ENCODE data around the gene PLCL1. TPM values are rescaled to one million over a fixed set of nuclear protein-coding genes. Genes with fewer than 3 reads are reported as not detected.

The PLCL1 gene
- total RNA-seq, 1 experiment from 2014 or later = 1.6 TPM

DNA sequence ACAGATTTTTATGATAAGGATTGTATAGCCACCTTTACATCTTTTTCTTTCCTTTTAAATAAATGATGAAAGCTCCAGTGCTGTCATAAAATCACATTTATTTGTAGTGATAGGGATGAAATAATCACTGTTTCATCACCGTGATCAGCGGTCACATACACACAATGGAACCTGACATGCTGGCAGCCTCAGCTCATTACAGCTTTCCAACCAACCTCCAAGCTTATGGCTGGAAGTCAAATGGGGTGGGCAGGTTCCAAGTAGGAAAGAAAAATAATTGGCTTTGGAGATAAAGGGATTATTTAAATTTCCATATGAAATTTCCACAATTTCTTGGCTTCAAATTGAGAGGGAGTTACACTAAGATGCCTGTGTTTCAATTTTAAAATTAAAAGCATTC, 251.3 kb downstream of the PLCL1 start:
- H3K27me3 ChIP-seq (replicated peaks; ENCODE audit: control insufficient read depth, insufficient read depth, low read length) = no peaks in the 10 kb centered on the region
- H3K4me1 Mint-ChIP-seq (ENCODE audit: low read depth, unreplicated experiment) = peaks cover 5% of the 10 kb centered on the region
- no peak overlapping the region for H3K27ac Mint-ChIP-seq (ENCODE audit: unreplicated experiment)
- no peaks in the 10 kb centered on the region for H3K36me3 ChIP-seq (ENCODE audit: control insufficient read depth, insufficient read depth, low read length)
- TF ChIP-seq, protein P1, sequence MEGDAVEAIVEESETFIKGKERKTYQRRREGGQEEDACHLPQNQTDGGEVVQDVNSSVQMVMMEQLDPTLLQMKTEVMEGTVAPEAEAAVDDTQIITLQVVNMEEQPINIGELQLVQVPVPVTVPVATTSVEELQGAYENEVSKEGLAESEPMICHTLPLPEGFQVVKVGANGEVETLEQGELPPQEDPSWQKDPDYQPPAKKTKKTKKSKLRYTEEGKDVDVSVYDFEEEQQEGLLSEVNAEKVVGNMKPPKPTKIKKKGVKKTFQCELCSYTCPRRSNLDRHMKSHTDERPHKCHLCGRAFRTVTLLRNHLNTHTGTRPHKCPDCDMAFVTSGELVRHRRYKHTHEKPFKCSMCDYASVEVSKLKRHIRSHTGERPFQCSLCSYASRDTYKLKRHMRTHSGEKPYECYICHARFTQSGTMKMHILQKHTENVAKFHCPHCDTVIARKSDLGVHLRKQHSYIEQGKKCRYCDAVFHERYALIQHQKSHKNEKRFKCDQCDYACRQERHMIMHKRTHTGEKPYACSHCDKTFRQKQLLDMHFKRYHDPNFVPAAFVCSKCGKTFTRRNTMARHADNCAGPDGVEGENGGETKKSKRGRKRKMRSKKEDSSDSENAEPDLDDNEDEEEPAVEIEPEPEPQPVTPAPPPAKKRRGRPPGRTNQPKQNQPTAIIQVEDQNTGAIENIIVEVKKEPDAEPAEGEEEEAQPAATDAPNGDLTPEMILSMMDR (IDR thresholded peaks at IDR 0.05; ENCODE audit: insufficient read depth in 1 of 2, low read depth in 1 of 2, low read length in 1 of 2, severe bottlenecking in 1 of 2, unreplicated experiment in 1 of 2) = no peak
- POLR2A ChIA-PET = no interaction called here
- intact Hi-C loops (cut with micrococcal nuclease; ENCODE audit: unreplicated experiment) = loop anchor here (2.0 kb wide), 1 partner anchor 71 kb away; no protein-coding TSS in a partner anchor
- H3K4me3 ChIP-seq (ENCODE audit: low read depth, low read length) = no peak overlapping the region
- peaks cover 9% of the 10 kb centered on the region for H3K27me3 Mint-ChIP-seq (ENCODE audit: insufficient read depth, unreplicated experiment)
- BruUV-seq (replicated peaks) = no TSS peak
- no peaks in the 10 kb centered on the region for H3K36me3 Mint-ChIP-seq (ENCODE audit: insufficient read depth, unreplicated experiment)
- no peaks in the 10 kb centered on the region for H3K9me3 ChIP-seq
- no peak overlapping the region for H3K4me3 Mint-ChIP-seq (ENCODE audit: unreplicated experiment)
- no peaks in the 10 kb centered on the region for H3K9me3 Mint-ChIP-seq (ENCODE audit: unreplicated experiment)
- DNase-seq = no peak
- CTCF ChIA-PET = interaction anchor here (0.6 kb wide), 1 partner anchor 254 kb away, joined by 10 read pairs; no protein-coding TSS in a partner anchor
- H3K4me1 ChIP-seq = no peaks in the 10 kb centered on the region

DNA sequence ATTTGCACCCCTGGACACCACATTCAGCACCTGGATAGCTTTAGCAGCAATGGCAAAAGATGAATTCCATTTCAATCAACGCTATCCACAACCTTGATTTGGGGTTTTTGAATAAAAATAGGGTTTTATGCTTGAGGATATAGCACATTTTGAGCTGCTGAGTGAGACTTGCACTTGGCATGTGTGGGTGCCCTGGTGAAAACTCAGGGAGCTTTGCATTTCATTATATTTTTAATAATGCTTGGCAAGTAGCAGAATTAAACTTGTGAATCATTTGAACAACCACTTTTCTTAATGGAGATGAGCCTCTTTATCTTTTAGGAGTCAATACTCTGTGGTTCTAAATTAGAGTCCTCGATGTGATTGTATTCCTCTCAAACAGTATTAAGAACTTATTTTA, 252.4 kb downstream of the PLCL1 start:
- H3K9me3 ChIP-seq = no peaks in the 10 kb centered on the region
- no peaks in the 10 kb centered on the region for H3K36me3 Mint-ChIP-seq (ENCODE audit: insufficient read depth, unreplicated experiment)
- H3K4me3 ChIP-seq (ENCODE audit: low read depth, low read length) = no peak overlapping the region
- ChIA-PET POLR2A (no interaction called here), CTCF (interaction anchor here (1.3 kb wide), 1 partner anchor 252 kb away, joined by 3 read pairs; the partner anchor contains the start of gene PLCL1)
- TF ChIP-seq, protein P1 (IDR thresholded peaks at IDR 0.05; ENCODE audit: insufficient read depth in 1 of 2, low read depth in 1 of 2, low read length in 1 of 2, severe bottlenecking in 1 of 2, unreplicated experiment in 1 of 2) = no peak
- no peak overlapping the region for H3K4me3 Mint-ChIP-seq (ENCODE audit: unreplicated experiment)
- H3K27me3 Mint-ChIP-seq (ENCODE audit: insufficient read depth, unreplicated experiment) = peaks cover 9% of the 10 kb centered on the region
- H3K27me3 ChIP-seq (replicated peaks; ENCODE audit: control insufficient read depth, insufficient read depth, low read length) = no peaks in the 10 kb centered on the region
- BruUV-seq (replicated peaks) = no TSS peak
- H3K4me1 ChIP-seq = no peaks in the 10 kb centered on the region
- intact Hi-C loops (cut with micrococcal nuclease; ENCODE audit: unreplicated experiment) = no loop called here
- H3K9me3 Mint-ChIP-seq (ENCODE audit: unreplicated experiment) = no peaks in the 10 kb centered on the region
- no peaks in the 10 kb centered on the region for H3K36me3 ChIP-seq (ENCODE audit: control insufficient read depth, insufficient read depth, low read length)
- DNase-seq = no peak
- peaks cover 5% of the 10 kb centered on the region for H3K4me1 Mint-ChIP-seq (ENCODE audit: low read depth, unreplicated experiment)
- H3K27ac Mint-ChIP-seq (ENCODE audit: unreplicated experiment) = no peak overlapping the region

DNA sequence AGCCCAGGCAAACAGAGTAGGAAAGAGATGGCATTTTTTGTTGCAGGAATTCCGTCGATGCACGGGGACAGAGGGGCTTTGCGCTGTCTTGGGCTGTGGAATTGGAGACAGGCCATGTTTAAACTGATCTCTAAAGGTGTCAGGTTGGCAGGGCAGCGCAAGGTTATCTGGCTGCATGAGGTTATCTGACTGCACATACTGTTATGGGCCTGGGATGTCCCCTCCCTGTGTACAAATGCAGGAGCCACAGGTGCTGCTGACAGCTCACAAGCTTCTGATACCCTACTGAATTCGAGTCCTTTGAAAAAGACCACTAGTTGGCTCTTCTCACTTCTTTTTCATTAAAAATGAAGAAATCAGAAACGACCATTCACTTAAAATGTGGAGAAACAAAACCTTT, 255.4 kb downstream of the PLCL1 start:
- Mint-ChIP-seq H3K36me3 (ENCODE audit: insufficient read depth, unreplicated experiment) (no peaks in the 10 kb centered on the region), H3K9me3 (ENCODE audit: unreplicated experiment) (no peaks in the 10 kb centered on the region), H3K27ac (ENCODE audit: unreplicated experiment) (no peak overlapping the region), H3K4me3 (ENCODE audit: unreplicated experiment) (no peak overlapping the region), H3K27me3 (ENCODE audit: insufficient read depth, unreplicated experiment) (peaks cover 3% of the 10 kb centered on the region), H3K4me1 (ENCODE audit: low read depth, unreplicated experiment) (peaks cover 5% of the 10 kb centered on the region)
- POLR2A ChIA-PET = no interaction called here
- H3K4me3 ChIP-seq (ENCODE audit: low read depth, low read length) = no peak overlapping the region
- TF ChIP-seq, protein P1 (IDR thresholded peaks at IDR 0.05; ENCODE audit: insufficient read depth in 1 of 2, low read depth in 1 of 2, low read length in 1 of 2, severe bottlenecking in 1 of 2, unreplicated experiment in 1 of 2) = no peak
- no TSS peak for BruUV-seq (replicated peaks)
- intact Hi-C loops (cut with micrococcal nuclease; ENCODE audit: unreplicated experiment) = no loop called here
- no peak for DNase-seq
- H3K36me3 ChIP-seq (ENCODE audit: control insufficient read depth, insufficient read depth, low read length) = no peaks in the 10 kb centered on the region
- H3K4me1 ChIP-seq = no peaks in the 10 kb centered on the region
- H3K9me3 ChIP-seq = no peaks in the 10 kb centered on the region
- CTCF ChIA-PET = no interaction called here
- H3K27me3 ChIP-seq (replicated peaks; ENCODE audit: control insufficient read depth, insufficient read depth, low read length) = no peaks in the 10 kb centered on the region
